Peyer's patch (tissue), 4 donors: Measurements from ENCODE around the gene MEIS1.

Experiments
- CTCF ChIP-seq, 6 experiments: fragments of 450-650 bp in 4 of 6; fragments of 200-600 bp in 2 of 6; sonication (generic) in 1 of 6; IDR thresholded peaks; one replicate each; pipeline ENCODE4 v1.5.1; 2017 to 2019; ENCODE audit warnings: antibody characterized with exemption in 6 of 6, mild to moderate bottlenecking in 3 of 6, moderate library complexity in 1 of 6
- POLR2A ChIP-seq, 2 donors: fragments of 450-650 bp; IDR thresholded peaks; one replicate each; pipeline ENCODE4 v1.5.1; 2017; ENCODE audit warnings: antibody characterized with exemption in 2 of 2, mild to moderate bottlenecking in 2 of 2, moderate library complexity in 2 of 2

DNA sequence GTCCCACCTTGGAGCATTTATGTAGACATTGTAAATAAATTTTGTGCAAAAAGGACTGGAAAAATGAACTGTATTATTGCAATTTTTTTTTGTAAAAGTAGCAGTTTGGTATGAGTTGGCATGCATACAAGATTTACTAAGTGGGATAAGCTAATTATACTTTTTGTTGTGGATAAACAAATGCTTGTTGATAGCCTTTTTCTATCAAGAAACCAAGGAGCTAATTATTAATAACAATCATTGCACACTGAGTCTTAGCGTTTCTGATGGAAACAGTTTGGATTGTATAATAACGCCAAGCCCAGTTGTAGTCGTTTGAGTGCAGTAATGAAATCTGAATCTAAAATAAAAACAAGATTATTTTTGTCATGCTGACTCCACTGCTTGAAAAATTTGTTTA is 137.5 kb downstream of the MEIS1 start:
- no peak for TF ChIP-seq CTCF (IDR thresholded peaks at IDR 0.05)
- TF ChIP-seq POLR2A (IDR thresholded peaks at IDR 0.05): no peak
